Measurements from ENCODE around the gene RELA. TPM values are rescaled to one million over a fixed set of nuclear protein-coding genes. Genes with fewer than 3 reads are reported as not detected.

RELA gene
- total RNA-seq, 1 experiment from 2014 or later, result 35.1 TPM

GRCh38 chr11:65711785-65712632 lies 49.3 kb upstream of the RELA start, which contains the start of gene KAT5 (continued):
- TF ChIP-seq PRDM15 (CRISPR knock-in tag; IDR thresholded peaks at IDR 0.05) (no peak), HMGA2 (CRISPR knock-in tag; IDR thresholded peaks at IDR 0.05) (peak; percentile 25; the same call in 1 of the 2 replicates), PRRX2 (CRISPR knock-in tag; IDR thresholded peaks at IDR 0.05) (no peak), NFE2L1 (CRISPR knock-in tag; IDR thresholded peaks at IDR 0.05) (no peak), ZNF219 (CRISPR knock-in tag; IDR thresholded peaks at IDR 0.05; ENCODE audit: borderline replicate concordance) (0 out of 2 replicates have a peak, but pooled peaks have one; percentile 47), FOXP1 (CRISPR knock-in tag; IDR thresholded peaks at IDR 0.05; ENCODE audit: borderline replicate concordance) (peak; percentile 95; the same call in 1 of the 2 replicates), GRHL2 (CRISPR knock-in tag; IDR thresholded peaks at IDR 0.05; ENCODE audit: insufficient replicate concordance, severe bottlenecking) (no peak), ZNF317 (CRISPR knock-in tag; IDR thresholded peaks at IDR 0.05; ENCODE audit: borderline replicate concordance, low read depth) (no peak), JAZF1 (CRISPR knock-in tag; IDR thresholded peaks at IDR 0.05) (no peak), ZSCAN18 (CRISPR knock-in tag; IDR thresholded peaks at IDR 0.05) (no peak), ZNF138 (CRISPR knock-in tag; conservative IDR thresholded peaks at IDR 0.05) (no peak), GTF2I (CRISPR knock-in tag; conservative IDR thresholded peaks at IDR 0.05) (no peak), ERG (CRISPR knock-in tag; IDR thresholded peaks at IDR 0.05) (no peak), HMGXB4 (CRISPR knock-in tag; IDR thresholded peaks at IDR 0.05) (no peak), CREM (CRISPR knock-in tag; IDR thresholded peaks at IDR 0.05) (peak; percentile 97), ZNF671 (CRISPR knock-in tag; IDR thresholded peaks at IDR 0.05) (no peak), NFATC4 (CRISPR knock-in tag; IDR thresholded peaks at IDR 0.05) (no peak), FOXP4 (CRISPR knock-in tag; IDR thresholded peaks at IDR 0.05) (peak; percentile 89; the same call in 1 of the 2 replicates), TCF7 (CRISPR knock-in tag; IDR thresholded peaks at IDR 0.05; ENCODE audit: low read depth) (no peak), RORB (CRISPR knock-in tag; IDR thresholded peaks at IDR 0.05) (no peak), TP53 (CRISPR knock-in tag; IDR thresholded peaks at IDR 0.05) (no peak)
- TF ChIP-seq, protein P1, sequence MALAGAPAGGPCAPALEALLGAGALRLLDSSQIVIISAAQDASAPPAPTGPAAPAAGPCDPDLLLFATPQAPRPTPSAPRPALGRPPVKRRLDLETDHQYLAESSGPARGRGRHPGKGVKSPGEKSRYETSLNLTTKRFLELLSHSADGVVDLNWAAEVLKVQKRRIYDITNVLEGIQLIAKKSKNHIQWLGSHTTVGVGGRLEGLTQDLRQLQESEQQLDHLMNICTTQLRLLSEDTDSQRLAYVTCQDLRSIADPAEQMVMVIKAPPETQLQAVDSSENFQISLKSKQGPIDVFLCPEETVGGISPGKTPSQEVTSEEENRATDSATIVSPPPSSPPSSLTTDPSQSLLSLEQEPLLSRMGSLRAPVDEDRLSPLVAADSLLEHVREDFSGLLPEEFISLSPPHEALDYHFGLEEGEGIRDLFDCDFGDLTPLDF (CRISPR knock-in tag; IDR thresholded peaks at IDR 0.05), result no peak
- TF ChIP-seq, protein P2, sequence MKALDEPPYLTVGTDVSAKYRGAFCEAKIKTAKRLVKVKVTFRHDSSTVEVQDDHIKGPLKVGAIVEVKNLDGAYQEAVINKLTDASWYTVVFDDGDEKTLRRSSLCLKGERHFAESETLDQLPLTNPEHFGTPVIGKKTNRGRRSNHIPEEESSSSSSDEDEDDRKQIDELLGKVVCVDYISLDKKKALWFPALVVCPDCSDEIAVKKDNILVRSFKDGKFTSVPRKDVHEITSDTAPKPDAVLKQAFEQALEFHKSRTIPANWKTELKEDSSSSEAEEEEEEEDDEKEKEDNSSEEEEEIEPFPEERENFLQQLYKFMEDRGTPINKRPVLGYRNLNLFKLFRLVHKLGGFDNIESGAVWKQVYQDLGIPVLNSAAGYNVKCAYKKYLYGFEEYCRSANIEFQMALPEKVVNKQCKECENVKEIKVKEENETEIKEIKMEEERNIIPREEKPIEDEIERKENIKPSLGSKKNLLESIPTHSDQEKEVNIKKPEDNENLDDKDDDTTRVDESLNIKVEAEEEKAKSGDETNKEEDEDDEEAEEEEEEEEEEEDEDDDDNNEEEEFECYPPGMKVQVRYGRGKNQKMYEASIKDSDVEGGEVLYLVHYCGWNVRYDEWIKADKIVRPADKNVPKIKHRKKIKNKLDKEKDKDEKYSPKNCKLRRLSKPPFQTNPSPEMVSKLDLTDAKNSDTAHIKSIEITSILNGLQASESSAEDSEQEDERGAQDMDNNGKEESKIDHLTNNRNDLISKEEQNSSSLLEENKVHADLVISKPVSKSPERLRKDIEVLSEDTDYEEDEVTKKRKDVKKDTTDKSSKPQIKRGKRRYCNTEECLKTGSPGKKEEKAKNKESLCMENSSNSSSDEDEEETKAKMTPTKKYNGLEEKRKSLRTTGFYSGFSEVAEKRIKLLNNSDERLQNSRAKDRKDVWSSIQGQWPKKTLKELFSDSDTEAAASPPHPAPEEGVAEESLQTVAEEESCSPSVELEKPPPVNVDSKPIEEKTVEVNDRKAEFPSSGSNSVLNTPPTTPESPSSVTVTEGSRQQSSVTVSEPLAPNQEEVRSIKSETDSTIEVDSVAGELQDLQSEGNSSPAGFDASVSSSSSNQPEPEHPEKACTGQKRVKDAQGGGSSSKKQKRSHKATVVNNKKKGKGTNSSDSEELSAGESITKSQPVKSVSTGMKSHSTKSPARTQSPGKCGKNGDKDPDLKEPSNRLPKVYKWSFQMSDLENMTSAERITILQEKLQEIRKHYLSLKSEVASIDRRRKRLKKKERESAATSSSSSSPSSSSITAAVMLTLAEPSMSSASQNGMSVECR (CRISPR knock-in tag; IDR thresholded peaks at IDR 0.05; ENCODE audit: borderline replicate concordance), result peak; percentile 98; the same call in 1 of the 2 replicates

All from WTC11 (cell line).